B cell (primary cell): ENCODE data around the gene METTL3.

ENCODE experiments used
- CTCF ChIP-seq: fragments of 200-600 bp; IDR thresholded peaks from one replicate; pipeline ENCODE4 v1.8.0; 2022; ENCODE audit warnings: antibody characterized with exemption, mild to moderate bottlenecking
- EZH2 ChIP-seq: IDR thresholded peaks from 2 replicates; pipeline ENCODE4 v1.6.1; 2012; ENCODE audit warnings: borderline replicate concordance, low read depth, mild to moderate bottlenecking, moderate library complexity, low read length; ENCODE audit not compliant: insufficient read depth, poor library complexity, severe bottlenecking

GRCh38 chr14:21536418-21537089 lies 25.4 kb upstream of the METTL3 start:
- TF ChIP-seq CTCF (no peak), EZH2 (no peak)
